H1 (cell line): ENCODE measurements around the gene HADHB.
"Not testable (repeated sequence)": the region's sequence is repeated elsewhere in the genome, so short reads cannot be mapped to it uniquely, and the experiment has no call there.

Experiments used
- EZH2 ChIP-seq: fragments of 200-600 bp; sonication (generic); IDR thresholded peaks from 2 replicates; pipeline ENCODE4 v1.7.1; 2012; ENCODE audit warnings: low read depth, mild to moderate bottlenecking, moderate library complexity, low read length, inconsistent platforms; ENCODE audit not compliant: severe bottlenecking
- HDAC2 ChIP-seq, 2 experiments: fragments of 300-600 bp in 1 of 2; sonication (generic) in 1 of 2; IDR thresholded peaks; 2 replicates each; pipeline ENCODE4 v1.6.1; 2011 to 2012; ENCODE audit warnings: low read depth in 2 of 2, low read length in 2 of 2, mild to moderate bottlenecking in 2 of 2, moderate library complexity in 2 of 2, borderline replicate concordance in 1 of 2, inconsistent platforms in 1 of 2
- POLR2AphosphoS5 ChIP-seq: IDR thresholded peaks from 2 replicates; pipeline ENCODE4 v1.6.1; 2011; ENCODE audit warnings: low read depth, low read length
- RFX5 ChIP-seq: IDR thresholded peaks from 2 replicates; pipeline ENCODE4 v1.6.1; 2011; ENCODE audit warnings: low read depth, low read length, improper control_type of control experiment, borderline replicate concordance
- SAP30 ChIP-seq: fragments of 300-600 bp; sonication (generic); IDR thresholded peaks from 2 replicates; pipeline ENCODE4 v1.7.1; 2012; ENCODE audit warnings: low read length, moderate library complexity, mild to moderate bottlenecking, inconsistent platforms; ENCODE audit not compliant: insufficient read depth, insufficient replicate concordance
- TF ChIP-seq, protein P1 (sequence below): IDR thresholded peaks from 2 replicates; pipeline ENCODE4 v1.6.1; 2012; ENCODE audit warnings: inconsistent platforms
- TF ChIP-seq, protein P2 (sequence below): IDR thresholded peaks from 2 replicates; pipeline ENCODE4 v1.6.1; 2012; ENCODE audit warnings: low read length, inconsistent platforms
- TF ChIP-seq, protein P3 (sequence below), 3 experiments: IDR thresholded peaks; 1 replicate in 2 of 3; 2 replicates in 1 of 3; pipeline versions ENCODE4 v1.5.1 to v1.6.1; 2011; ENCODE audit warnings: low read length in 3 of 3, mild to moderate bottlenecking in 3 of 3, inconsistent platforms in 2 of 3, low read depth in 1 of 3, moderate library complexity in 1 of 3; ENCODE audit not compliant: insufficient read depth in 1 of 3; ENCODE audit errors: control extremely low read depth in 1 of 3

DNA sequence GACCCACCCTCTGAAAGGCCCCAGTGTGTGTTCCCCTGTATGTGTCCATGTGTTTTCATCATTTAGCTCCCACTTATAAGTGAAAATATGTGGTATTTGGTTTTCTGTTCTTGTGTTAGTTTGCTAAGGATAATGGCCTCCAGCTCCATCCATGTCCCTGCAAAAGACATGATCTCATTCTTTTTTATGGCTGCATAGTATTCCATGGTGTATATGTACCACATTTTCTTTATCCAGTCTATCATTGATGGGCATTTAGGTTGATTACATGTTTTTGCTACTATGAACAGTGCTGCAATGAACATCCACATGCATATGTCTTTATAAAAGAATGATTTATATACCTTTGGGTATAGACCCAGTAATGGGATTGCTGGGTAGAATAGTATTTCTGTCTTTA, 79.7 kb downstream of the HADHB start:
- TF ChIP-seq RFX5; POLR2AphosphoS5; SAP30; EZH2; HDAC2 (IDR thresholded peaks at IDR 0.05; ENCODE audit: borderline replicate concordance in 1 of 2, low read depth in 2 of 2, low read length in 2 of 2): not testable (repeated sequence)
- TF ChIP-seq, protein P1, sequence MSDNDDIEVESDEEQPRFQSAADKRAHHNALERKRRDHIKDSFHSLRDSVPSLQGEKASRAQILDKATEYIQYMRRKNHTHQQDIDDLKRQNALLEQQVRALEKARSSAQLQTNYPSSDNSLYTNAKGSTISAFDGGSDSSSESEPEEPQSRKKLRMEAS: not testable (repeated sequence)
- TF ChIP-seq, protein P2, sequence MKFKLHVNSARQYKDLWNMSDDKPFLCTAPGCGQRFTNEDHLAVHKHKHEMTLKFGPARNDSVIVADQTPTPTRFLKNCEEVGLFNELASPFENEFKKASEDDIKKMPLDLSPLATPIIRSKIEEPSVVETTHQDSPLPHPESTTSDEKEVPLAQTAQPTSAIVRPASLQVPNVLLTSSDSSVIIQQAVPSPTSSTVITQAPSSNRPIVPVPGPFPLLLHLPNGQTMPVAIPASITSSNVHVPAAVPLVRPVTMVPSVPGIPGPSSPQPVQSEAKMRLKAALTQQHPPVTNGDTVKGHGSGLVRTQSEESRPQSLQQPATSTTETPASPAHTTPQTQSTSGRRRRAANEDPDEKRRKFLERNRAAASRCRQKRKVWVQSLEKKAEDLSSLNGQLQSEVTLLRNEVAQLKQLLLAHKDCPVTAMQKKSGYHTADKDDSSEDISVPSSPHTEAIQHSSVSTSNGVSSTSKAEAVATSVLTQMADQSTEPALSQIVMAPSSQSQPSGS: not testable (repeated sequence)
- TF ChIP-seq, protein P3, sequence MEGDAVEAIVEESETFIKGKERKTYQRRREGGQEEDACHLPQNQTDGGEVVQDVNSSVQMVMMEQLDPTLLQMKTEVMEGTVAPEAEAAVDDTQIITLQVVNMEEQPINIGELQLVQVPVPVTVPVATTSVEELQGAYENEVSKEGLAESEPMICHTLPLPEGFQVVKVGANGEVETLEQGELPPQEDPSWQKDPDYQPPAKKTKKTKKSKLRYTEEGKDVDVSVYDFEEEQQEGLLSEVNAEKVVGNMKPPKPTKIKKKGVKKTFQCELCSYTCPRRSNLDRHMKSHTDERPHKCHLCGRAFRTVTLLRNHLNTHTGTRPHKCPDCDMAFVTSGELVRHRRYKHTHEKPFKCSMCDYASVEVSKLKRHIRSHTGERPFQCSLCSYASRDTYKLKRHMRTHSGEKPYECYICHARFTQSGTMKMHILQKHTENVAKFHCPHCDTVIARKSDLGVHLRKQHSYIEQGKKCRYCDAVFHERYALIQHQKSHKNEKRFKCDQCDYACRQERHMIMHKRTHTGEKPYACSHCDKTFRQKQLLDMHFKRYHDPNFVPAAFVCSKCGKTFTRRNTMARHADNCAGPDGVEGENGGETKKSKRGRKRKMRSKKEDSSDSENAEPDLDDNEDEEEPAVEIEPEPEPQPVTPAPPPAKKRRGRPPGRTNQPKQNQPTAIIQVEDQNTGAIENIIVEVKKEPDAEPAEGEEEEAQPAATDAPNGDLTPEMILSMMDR (IDR thresholded peaks at IDR 0.05; ENCODE audit: control extremely low read depth in 1 of 3, insufficient read depth in 1 of 3, low read depth in 1 of 3, low read length in 3 of 3): not testable (repeated sequence)
